ENCODE data around the gene PIGZ. TPM values are rescaled to one million over a fixed set of nuclear protein-coding genes. Genes with fewer than 3 reads are reported as not detected.

PIGZ gene
- total RNA-seq, 2 donors from 2014 or later, result 0.22 to 0.31 TPM

DNA sequence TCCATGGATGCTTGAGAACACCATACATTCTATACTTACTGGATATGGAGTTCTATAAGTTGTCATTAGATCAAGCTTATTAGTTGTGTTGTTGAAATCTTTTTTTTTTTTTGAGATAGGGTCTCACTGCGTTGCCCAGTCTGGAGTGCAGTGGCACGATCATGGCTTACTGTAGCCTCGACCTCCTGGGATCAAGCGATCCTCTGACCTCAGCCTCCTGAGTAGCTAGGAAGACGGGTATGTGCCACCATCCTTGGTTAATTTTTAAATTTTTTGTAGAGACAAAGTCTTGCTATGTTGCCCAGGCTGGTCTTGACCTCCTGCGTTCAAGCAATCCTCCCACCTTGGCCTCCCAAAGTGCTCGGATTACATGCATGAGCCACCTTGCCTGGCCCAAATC is 13.8 kb downstream of the PIGZ start:
- H3K4me1 Mint-ChIP-seq, result no peaks in the 10 kb centered on the region
- Histone ChIP-seq H3K27ac (ENCODE audit: low read depth, low read length) (no peak overlapping the region), H3K4me3 (ENCODE audit: low read length) (no peak overlapping the region), H3K4me1 (ENCODE audit: control insufficient read depth, insufficient read depth, low read length) (no peaks in the 10 kb centered on the region), H3K36me3 (ENCODE audit: control insufficient read depth, insufficient read depth, low read length) (no peaks in the 10 kb centered on the region), H3K9me3 (ENCODE audit: control insufficient read depth, low read length) (no peaks in the 10 kb centered on the region), H3K27me3 (ENCODE audit: control insufficient read depth, insufficient read depth, low read length, poor library complexity, severe bottlenecking) (peaks cover 66% of the 10 kb centered on the region), H3K9ac (ENCODE audit: extremely low read depth, low read length, poor library complexity, severe bottlenecking) (no peak overlapping the region)
- TF ChIP-seq, protein P1, sequence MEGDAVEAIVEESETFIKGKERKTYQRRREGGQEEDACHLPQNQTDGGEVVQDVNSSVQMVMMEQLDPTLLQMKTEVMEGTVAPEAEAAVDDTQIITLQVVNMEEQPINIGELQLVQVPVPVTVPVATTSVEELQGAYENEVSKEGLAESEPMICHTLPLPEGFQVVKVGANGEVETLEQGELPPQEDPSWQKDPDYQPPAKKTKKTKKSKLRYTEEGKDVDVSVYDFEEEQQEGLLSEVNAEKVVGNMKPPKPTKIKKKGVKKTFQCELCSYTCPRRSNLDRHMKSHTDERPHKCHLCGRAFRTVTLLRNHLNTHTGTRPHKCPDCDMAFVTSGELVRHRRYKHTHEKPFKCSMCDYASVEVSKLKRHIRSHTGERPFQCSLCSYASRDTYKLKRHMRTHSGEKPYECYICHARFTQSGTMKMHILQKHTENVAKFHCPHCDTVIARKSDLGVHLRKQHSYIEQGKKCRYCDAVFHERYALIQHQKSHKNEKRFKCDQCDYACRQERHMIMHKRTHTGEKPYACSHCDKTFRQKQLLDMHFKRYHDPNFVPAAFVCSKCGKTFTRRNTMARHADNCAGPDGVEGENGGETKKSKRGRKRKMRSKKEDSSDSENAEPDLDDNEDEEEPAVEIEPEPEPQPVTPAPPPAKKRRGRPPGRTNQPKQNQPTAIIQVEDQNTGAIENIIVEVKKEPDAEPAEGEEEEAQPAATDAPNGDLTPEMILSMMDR (conservative IDR thresholded peaks at IDR 0.05), result no peak
- no peak overlapping the region for H3K4me3 Mint-ChIP-seq
- DNase-seq, result no peak
- H3K36me3 Mint-ChIP-seq (ENCODE audit: low read depth), result no peaks in the 10 kb centered on the region
- no peak overlapping the region for H3K27ac Mint-ChIP-seq
- peaks cover 39% of the 10 kb centered on the region for H3K27me3 Mint-ChIP-seq (ENCODE audit: insufficient read depth)
- WGBS, 2 experiments (ENCODE audit: insufficient coverage in 1 of 2, insufficient read length in 1 of 2), result 71 to 74% methylated on average over 6 to 7 of the region's 7 CpGs
- no peaks in the 10 kb centered on the region for H3K9me3 Mint-ChIP-seq

DNA sequence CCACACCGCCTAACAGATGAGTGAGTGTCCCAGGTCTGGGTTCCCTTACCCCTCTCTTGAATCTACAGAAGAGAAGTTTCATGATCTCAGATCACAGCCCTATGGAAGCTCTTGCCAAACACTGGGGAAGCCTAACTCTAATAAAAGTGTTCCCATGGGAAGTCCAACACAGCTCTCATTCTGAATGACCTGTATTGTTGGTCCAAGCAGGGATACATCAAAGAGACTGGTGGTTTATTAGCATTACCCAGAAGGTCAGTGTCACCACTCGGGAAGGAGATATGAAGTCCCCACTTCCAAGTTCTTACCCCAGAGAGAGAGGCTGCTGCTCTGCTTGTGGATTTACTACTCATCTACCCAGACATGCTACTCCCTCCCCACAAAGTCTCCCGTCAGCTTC is 17.3 kb downstream of the PIGZ start:
- Mint-ChIP-seq H3K4me3 (no peak overlapping the region), H3K4me1 (no peaks in the 10 kb centered on the region), H3K36me3 (ENCODE audit: low read depth) (no peaks in the 10 kb centered on the region), H3K9me3 (no peaks in the 10 kb centered on the region), H3K27me3 (ENCODE audit: insufficient read depth) (peaks cover 39% of the 10 kb centered on the region), H3K27ac (no peak overlapping the region)
- Histone ChIP-seq H3K9ac (ENCODE audit: extremely low read depth, low read length, poor library complexity, severe bottlenecking) (no peak overlapping the region), H3K27ac (ENCODE audit: low read depth, low read length) (no peak overlapping the region), H3K9me3 (ENCODE audit: control insufficient read depth, low read length) (no peaks in the 10 kb centered on the region), H3K4me3 (ENCODE audit: low read length) (no peak overlapping the region), H3K4me1 (ENCODE audit: control insufficient read depth, insufficient read depth, low read length) (no peaks in the 10 kb centered on the region), H3K27me3 (ENCODE audit: control insufficient read depth, insufficient read depth, low read length, poor library complexity, severe bottlenecking) (peaks cover 59% of the 10 kb centered on the region), H3K36me3 (ENCODE audit: control insufficient read depth, insufficient read depth, low read length) (no peaks in the 10 kb centered on the region)
- 90 to 97% methylated on average over 3 of the region's 3 CpGs for WGBS, 2 experiments (ENCODE audit: insufficient coverage in 1 of 2, insufficient read length in 1 of 2)
- DNase-seq, result no peak
- TF ChIP-seq, protein P1 (conservative IDR thresholded peaks at IDR 0.05), result no peak

DNA sequence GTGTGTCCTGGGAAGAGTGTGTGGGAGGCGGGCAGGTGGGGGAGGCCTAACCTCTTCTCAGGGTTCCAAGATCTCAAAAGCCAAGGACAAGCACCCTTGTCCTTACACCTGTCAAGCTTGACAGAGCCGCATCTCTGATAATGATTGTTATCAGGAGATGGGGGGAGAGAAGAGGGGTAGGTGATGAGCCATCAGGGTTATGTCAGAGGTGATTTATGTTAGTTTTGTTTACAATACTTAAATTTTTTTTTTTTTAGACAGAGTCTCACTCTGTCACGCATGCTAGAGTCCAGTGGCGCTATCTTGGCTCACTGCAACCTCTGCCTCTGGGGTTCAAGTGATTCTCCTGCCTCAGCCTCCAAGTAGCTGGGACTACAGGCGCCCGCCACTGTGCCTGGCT is 18.9 kb downstream of the PIGZ start:
- TF ChIP-seq, protein P1 (conservative IDR thresholded peaks at IDR 0.05), result no peak
- Histone ChIP-seq H3K27ac (ENCODE audit: low read depth, low read length) (no peak overlapping the region), H3K36me3 (ENCODE audit: control insufficient read depth, insufficient read depth, low read length) (peaks cover 3% of the 10 kb centered on the region), H3K4me1 (ENCODE audit: control insufficient read depth, insufficient read depth, low read length) (no peaks in the 10 kb centered on the region), H3K4me3 (ENCODE audit: low read length) (no peak overlapping the region), H3K9ac (ENCODE audit: extremely low read depth, low read length, poor library complexity, severe bottlenecking) (no peak overlapping the region), H3K9me3 (ENCODE audit: control insufficient read depth, low read length) (no peaks in the 10 kb centered on the region), H3K27me3 (ENCODE audit: control insufficient read depth, insufficient read depth, low read length, poor library complexity, severe bottlenecking) (peaks cover 53% of the 10 kb centered on the region)
- peaks cover 2% of the 10 kb centered on the region for H3K36me3 Mint-ChIP-seq (ENCODE audit: low read depth)
- H3K4me1 Mint-ChIP-seq, result no peaks in the 10 kb centered on the region
- DNase-seq, result no peak
- no peak overlapping the region for H3K4me3 Mint-ChIP-seq
- no peak overlapping the region for H3K27ac Mint-ChIP-seq
- no peaks in the 10 kb centered on the region for H3K9me3 Mint-ChIP-seq
- WGBS, 2 experiments (ENCODE audit: insufficient coverage in 1 of 2, insufficient read length in 1 of 2), result 90 to 95% methylated on average over 5 to 6 of the region's 6 CpGs
- peaks cover 39% of the 10 kb centered on the region for H3K27me3 Mint-ChIP-seq (ENCODE audit: insufficient read depth)
